SK-N-SH treated with all-trans-retinoic acid at 6 μM for 48 hours (cell line): ENCODE measurements around the gene PDIK1L.
A peak's percentile ranks its signal among the peaks of the same experiment; 100 is the strongest.

Experiments used
- ATAC-seq: fragments of 200-7000 bp; cut with Tn5 transposase; 3 replicates; pipeline ENCODE4 v1.9.1; 2020; ENCODE audit warnings: mild to moderate bottlenecking, moderate library complexity
- ARNTL ChIP-seq: fragments of 450-650 bp; formaldehyde crosslinking; IDR thresholded peaks from 2 replicates; pipeline ENCODE4 v1.5.0; 2020; ENCODE audit warnings: low read depth, mild to moderate bottlenecking, moderate library complexity, borderline replicate concordance
- BACH2 ChIP-seq: fragments of 250-450 bp; sonication (Bioruptor Pico); IDR thresholded peaks from 2 replicates; pipeline ENCODE4 v1.9.0; 2021; ENCODE audit warnings: mild to moderate bottlenecking, borderline replicate concordance
- CREB5 ChIP-seq: fragments of 250-450 bp; sonication (Bioruptor Pico); IDR thresholded peaks from 2 replicates; pipeline ENCODE4 v1.5.1; 2020; ENCODE audit warnings: low read depth, mild to moderate bottlenecking, moderate library complexity
- CSDC2 ChIP-seq: fragments of 250-450 bp; sonication (Bioruptor Pico); IDR thresholded peaks from 2 replicates; pipeline ENCODE4 v1.5.0; 2020; ENCODE audit warnings: mild to moderate bottlenecking, moderate library complexity
- ESRRG ChIP-seq: fragments of 250-450 bp; sonication (Bioruptor Pico); IDR thresholded peaks from 2 replicates; pipeline ENCODE4 v1.6.1; 2021; ENCODE audit warnings: mild to moderate bottlenecking
- GLIS3 ChIP-seq: fragments of 250-450 bp; sonication (Bioruptor Pico); IDR thresholded peaks from 2 replicates; pipeline ENCODE4 v1.5.0; 2020; ENCODE audit warnings: mild to moderate bottlenecking, moderate library complexity
- ISL1 ChIP-seq: fragments of 250-450 bp; sonication (Bioruptor Pico); IDR thresholded peaks from 2 replicates; pipeline ENCODE4 v2.1.2; 2022; ENCODE audit warnings: mild to moderate bottlenecking, moderate library complexity
- OSR1 ChIP-seq: fragments of 250-450 bp; sonication (Bioruptor Pico); IDR thresholded peaks from 2 replicates; pipeline ENCODE4 v1.8.0; 2022; ENCODE audit warnings: moderate library complexity, mild to moderate bottlenecking, inconsistent platforms
- PATZ1 ChIP-seq: fragments of 250-450 bp; sonication (Bioruptor Pico); IDR thresholded peaks from 2 replicates; pipeline ENCODE4 v1.8.0; 2020; ENCODE audit warnings: mild to moderate bottlenecking, moderate library complexity, borderline replicate concordance
- POU6F1 ChIP-seq: fragments of 250-450 bp; sonication (Bioruptor Pico); IDR thresholded peaks from 2 replicates; pipeline ENCODE4 v1.8.0; 2021; ENCODE audit warnings: low read depth, mild to moderate bottlenecking, moderate library complexity, borderline replicate concordance
- PPARA ChIP-seq: fragments of 250-450 bp; sonication (Bioruptor Pico); IDR thresholded peaks from 2 replicates; pipeline ENCODE4 v1.5.0; 2020; ENCODE audit warnings: mild to moderate bottlenecking, borderline replicate concordance
- SNAI2 ChIP-seq: fragments of 250-450 bp; sonication (Bioruptor Pico); IDR thresholded peaks from 2 replicates; pipeline ENCODE4 v1.5.0; 2020; ENCODE audit warnings: mild to moderate bottlenecking, moderate library complexity
- TCF4 ChIP-seq: fragments of 250-450 bp; sonication (Bioruptor Pico); IDR thresholded peaks from 2 replicates; pipeline ENCODE4 v1.8.0; 2021; ENCODE audit warnings: mild to moderate bottlenecking, moderate library complexity, borderline replicate concordance
- TOX ChIP-seq: fragments of 250-450 bp; sonication (Bioruptor Pico); IDR thresholded peaks from 2 replicates; pipeline ENCODE4 v1.8.0; 2021; ENCODE audit warnings: mild to moderate bottlenecking, moderate library complexity, borderline replicate concordance
- TSHZ2 ChIP-seq: fragments of 250-450 bp; sonication (Bioruptor Pico); IDR thresholded peaks from 2 replicates; pipeline ENCODE4 v1.5.0; 2020; ENCODE audit warnings: mild to moderate bottlenecking, moderate library complexity
- ZC3H10 ChIP-seq: fragments of 250-450 bp; sonication (Bioruptor Pico); IDR thresholded peaks from 2 replicates; pipeline ENCODE4 v1.5.1; 2021; ENCODE audit warnings: mild to moderate bottlenecking, moderate library complexity
- ZFP3 ChIP-seq: fragments of 250-450 bp; sonication (Bioruptor Pico); IDR thresholded peaks from 2 replicates; pipeline ENCODE4 v1.5.0; 2020; ENCODE audit warnings: mild to moderate bottlenecking, moderate library complexity
- ZFP30 ChIP-seq: fragments of 450-650 bp; formaldehyde crosslinking; IDR thresholded peaks from 2 replicates; pipeline ENCODE4 v1.5.0; 2022; ENCODE audit warnings: mild to moderate bottlenecking, moderate library complexity
- ZNF565 ChIP-seq: fragments of 450-650 bp; formaldehyde crosslinking; conservative IDR thresholded peaks from 2 replicates; pipeline ENCODE4 v1.5.0; 2020; ENCODE audit warnings: low read depth, mild to moderate bottlenecking, moderate library complexity
- ZNF70 ChIP-seq: fragments of 450-650 bp; formaldehyde crosslinking; IDR thresholded peaks from 2 replicates; pipeline ENCODE4 v1.5.0; 2020; ENCODE audit warnings: mild to moderate bottlenecking, moderate library complexity
- ZNF8 ChIP-seq: fragments of 450-650 bp; formaldehyde crosslinking; IDR thresholded peaks from 2 replicates; pipeline ENCODE4 v1.5.0; 2020; ENCODE audit warnings: mild to moderate bottlenecking, moderate library complexity

Gene PDIK1L

GRCh38 chr1:26111530-26112406, at the start of gene PDIK1L:
PDIK1L (plus strand) TSS chr1:26111824; CDS start chr1:26114309, 2,485 bp downstream.
- ATAC-seq, result peak; percentile 89
- TF ChIP-seq ZFP30 (CRISPR knock-in tag) (no peak), CSDC2 (0 out of 2 replicates have a peak, but pooled peaks have one; percentile 18), TSHZ2 (CRISPR knock-in tag) (peak; percentile 73; the same call in 1 of the 2 replicates), OSR1 (no peak), POU6F1 (CRISPR knock-in tag) (no peak), ZNF70 (CRISPR knock-in tag) (no peak), ARNTL (CRISPR knock-in tag) (no peak), SNAI2 (no peak), ESRRG (CRISPR knock-in tag) (no peak)

GRCh38 chr1:26064553-26064952, 47.1 kb upstream of the PDIK1L start:
- TF ChIP-seq ZC3H10, result no peak
- no peak for TF ChIP-seq PATZ1
- no peak for TF ChIP-seq TOX (CRISPR knock-in tag)
- TF ChIP-seq ZNF70 (CRISPR knock-in tag), result no peak
- TF ChIP-seq CREB5 (CRISPR knock-in tag), result no peak
- no peak for TF ChIP-seq OSR1
- TF ChIP-seq ZNF8 (CRISPR knock-in tag), result no peak
- no peak for TF ChIP-seq ISL1 (CRISPR knock-in tag)
- no peak for TF ChIP-seq BACH2 (CRISPR knock-in tag)
- no peak for TF ChIP-seq ZNF565 (CRISPR knock-in tag)
- no peak for TF ChIP-seq ESRRG (CRISPR knock-in tag)
- no peak for TF ChIP-seq SNAI2
- no peak for ATAC-seq

- ATAC-seq, result no peak
- TF ChIP-seq ZFP3 (no peak), PPARA (CRISPR knock-in tag) (no peak), TCF4 (CRISPR knock-in tag) (no peak), CSDC2 (no peak), BACH2 (CRISPR knock-in tag) (no peak), GLIS3 (CRISPR knock-in tag) (no peak), ZNF8 (CRISPR knock-in tag) (no peak), PATZ1 (no peak), TOX (CRISPR knock-in tag) (no peak), ZFP30 (CRISPR knock-in tag) (no peak), POU6F1 (CRISPR knock-in tag) (no peak)
- TF ChIP-seq, all 23 proteins: peak for 0
These were observed 45.5 kb upstream of the PDIK1L start for GRCh38 chr1:26066160-26066559.
